Mammary epithelial cell (primary cell): ENCODE results near the gene SCARB1.

ENCODE experiments used
- CTCF ChIP-seq, 2 donors: IDR thresholded peaks in 1 of 2; conservative IDR thresholded peaks in 1 of 2; 2 replicates each; pipeline ENCODE4 v1.5.1; 2011 to 2012; ENCODE audit warnings: inconsistent platforms in 2 of 2, low read length in 2 of 2, mild to moderate bottlenecking in 2 of 2, control low read depth in 1 of 2, low read depth in 1 of 2; ENCODE audit not compliant: insufficient read depth in 1 of 2; ENCODE audit errors: extremely low read depth in 1 of 2
- EZH2 ChIP-seq: IDR thresholded peaks from 2 replicates; pipeline ENCODE4 v1.6.1; 2012; ENCODE audit warnings: low read length, inconsistent platforms, borderline replicate concordance

DNA sequence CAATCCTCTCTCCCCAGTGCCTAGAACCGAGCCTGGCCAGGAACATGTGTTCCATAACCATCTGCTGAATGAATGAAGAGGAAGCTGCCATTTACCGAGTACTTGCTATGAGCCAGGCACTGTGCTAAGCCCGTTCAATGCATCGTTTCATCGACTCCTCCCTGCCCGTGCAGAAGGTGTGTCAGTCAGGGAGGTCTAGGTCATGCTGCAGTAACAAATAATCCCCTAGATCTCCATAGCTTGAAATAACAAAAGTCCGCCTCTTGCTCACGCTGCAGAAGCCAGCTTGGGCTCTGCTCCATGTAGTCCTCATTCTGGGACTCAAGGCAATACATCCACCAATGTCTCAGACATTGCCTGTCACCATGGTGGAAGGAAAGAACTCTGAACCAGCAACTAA is 101.3 kb downstream of the SCARB1 start:
- TF ChIP-seq CTCF (conservative IDR thresholded peaks at IDR 0.05 in 1 of 2, IDR thresholded peaks at IDR 0.05 in 1 of 2; ENCODE audit: extremely low read depth in 1 of 2, insufficient read depth in 1 of 2, low read depth in 1 of 2, low read length in 2 of 2) (no peak), EZH2 (no peak)
